ENCODE data around the gene NCAM1.

Gene NCAM1

GRCh38 chr11:113262594-113262993 is 301.4 kb downstream of the NCAM1 start:
- TF ChIP-seq CTCF (IDR thresholded peaks at IDR 0.05; ENCODE audit: low read depth, low read length), result no peak
- TF ChIP-seq EZH2phosphoT487 (IDR thresholded peaks at IDR 0.05; ENCODE audit: low read depth), result no peak
- Histone ChIP-seq H3K9ac (ENCODE audit: low read length) (no peak overlapping the region), H3K4me3 (ENCODE audit: low read length) (no peak overlapping the region), H3K27ac (ENCODE audit: low read length) (no peak overlapping the region), H3K4me1 (ENCODE audit: low read length) (no peaks in the 10 kb centered on the region), H2AFZ (ENCODE audit: low read depth, low read length) (no peak overlapping the region), H3K4me2 (ENCODE audit: low read length) (no peak overlapping the region), H3K79me2 (ENCODE audit: low read length) (no peaks in the 10 kb centered on the region), H3K27me3 (ENCODE audit: low read depth, low read length) (peaks cover 34% of the 10 kb centered on the region), H3K9me3 (ENCODE audit: insufficient read depth, low read length) (no peaks in the 10 kb centered on the region), H4K20me1 (ENCODE audit: insufficient read depth, low read length) (no peaks in the 10 kb centered on the region), H3K36me3 (replicated peaks; ENCODE audit: low read depth, low read length) (no peaks in the 10 kb centered on the region)

- H3K36me3 ChIP-seq (replicated peaks; ENCODE audit: low read depth, low read length), result no peaks in the 10 kb centered on the region
- no peaks in the 10 kb centered on the region for H3K4me1 ChIP-seq (ENCODE audit: low read length)
- H3K4me2 ChIP-seq (ENCODE audit: low read length), result no peak overlapping the region
- H3K4me3 ChIP-seq (ENCODE audit: low read length), result no peak overlapping the region
- no peak overlapping the region for H3K27ac ChIP-seq (ENCODE audit: low read length)
- peaks cover 34% of the 10 kb centered on the region for H3K27me3 ChIP-seq (ENCODE audit: low read depth, low read length)
- no peaks in the 10 kb centered on the region for H3K79me2 ChIP-seq (ENCODE audit: low read length)
- H3K9me3 ChIP-seq (ENCODE audit: insufficient read depth, low read length), result no peaks in the 10 kb centered on the region
- TF ChIP-seq EZH2phosphoT487 (IDR thresholded peaks at IDR 0.05; ENCODE audit: low read depth), result no peak
- no peak for TF ChIP-seq CTCF (IDR thresholded peaks at IDR 0.05; ENCODE audit: low read depth, low read length)
- H4K20me1 ChIP-seq (ENCODE audit: insufficient read depth, low read length), result no peaks in the 10 kb centered on the region
- H3K9ac ChIP-seq (ENCODE audit: low read length), result no peak overlapping the region
- no peak overlapping the region for H2AFZ ChIP-seq (ENCODE audit: low read depth, low read length)
These were observed 302.4 kb downstream of the NCAM1 start for GRCh38 chr11:113263458-113264259.

- H3K36me3 ChIP-seq (replicated peaks; ENCODE audit: low read depth, low read length), result no peaks in the 10 kb centered on the region
- no peak overlapping the region for H3K27ac ChIP-seq (ENCODE audit: low read length)
- no peaks in the 10 kb centered on the region for H3K4me1 ChIP-seq (ENCODE audit: low read length)
- no peak overlapping the region for H3K4me2 ChIP-seq (ENCODE audit: low read length)
- no peak overlapping the region for H3K9ac ChIP-seq (ENCODE audit: low read length)
- H4K20me1 ChIP-seq (ENCODE audit: insufficient read depth, low read length), result no peaks in the 10 kb centered on the region
- no peak overlapping the region for H3K4me3 ChIP-seq (ENCODE audit: low read length)
- TF ChIP-seq CTCF (IDR thresholded peaks at IDR 0.05; ENCODE audit: low read depth, low read length) (no peak), EZH2phosphoT487 (IDR thresholded peaks at IDR 0.05; ENCODE audit: low read depth) (no peak)
- H3K27me3 ChIP-seq (ENCODE audit: low read depth, low read length), result peaks cover 34% of the 10 kb centered on the region
- no peak overlapping the region for H2AFZ ChIP-seq (ENCODE audit: low read depth, low read length)
- no peaks in the 10 kb centered on the region for H3K79me2 ChIP-seq (ENCODE audit: low read length)
- no peaks in the 10 kb centered on the region for H3K9me3 ChIP-seq (ENCODE audit: insufficient read depth, low read length)
These were observed 304.1 kb downstream of the NCAM1 start for GRCh38 chr11:113265362-113265761.

- Histone ChIP-seq H3K9ac (ENCODE audit: low read length) (no peak overlapping the region), H3K4me1 (ENCODE audit: low read length) (no peaks in the 10 kb centered on the region), H3K27ac (ENCODE audit: low read length) (no peak overlapping the region), H3K4me3 (ENCODE audit: low read length) (no peak overlapping the region), H3K9me3 (ENCODE audit: insufficient read depth, low read length) (no peaks in the 10 kb centered on the region), H3K4me2 (ENCODE audit: low read length) (no peak overlapping the region), H3K27me3 (ENCODE audit: low read depth, low read length) (peaks cover 28% of the 10 kb centered on the region), H4K20me1 (ENCODE audit: insufficient read depth, low read length) (no peaks in the 10 kb centered on the region), H3K79me2 (ENCODE audit: low read length) (no peaks in the 10 kb centered on the region), H2AFZ (ENCODE audit: low read depth, low read length) (no peak overlapping the region), H3K36me3 (replicated peaks; ENCODE audit: low read depth, low read length) (no peaks in the 10 kb centered on the region)
- no peak for TF ChIP-seq EZH2phosphoT487 (IDR thresholded peaks at IDR 0.05; ENCODE audit: low read depth)
- TF ChIP-seq CTCF (IDR thresholded peaks at IDR 0.05; ENCODE audit: low read depth, low read length), result no peak
These were observed 306.3 kb downstream of the NCAM1 start for GRCh38 chr11:113267493-113267892.
